Activated CD4-positive, alpha-beta T cell treated with anti-CD3 and anti-CD28 coated beads, Interleukin-2, amount 10 ng/mL, durations not matched to agents 7 days and 5 days (primary cell): ENCODE data around the gene PCGF3. TPM values are rescaled to one million over a fixed set of nuclear protein-coding genes. Genes with fewer than 3 reads are reported as not detected.

Experiments
- CTCF ChIA-PET: fragments of 350-600 bp; sonication (Branson Sonifier 250); formaldehyde crosslinking; loops from one replicate; lab custom pipeline; 2021; ENCODE audit warnings: antibody characterized with exemption; lab: Charles Lee
- POLR2A ChIA-PET: fragments of 350-600 bp; sonication (Branson Sonifier 250); formaldehyde crosslinking; loops from one replicate; lab custom pipeline; 2021; ENCODE audit warnings: antibody characterized with exemption; lab: Charles Lee
- DNase-seq: peaks from one replicate; pipeline ENCODE4 v3.0.0-alpha.2; 2020
- H3K27ac Mint-ChIP-seq: one replicate; pipeline ENCODE4 v1.8.0; 2021; ENCODE audit warnings: mild to moderate bottlenecking, moderate library complexity, mixed read lengths
- H3K27me3 Mint-ChIP-seq: one replicate; pipeline ENCODE4 v1.8.0; 2021; ENCODE audit warnings: mixed read lengths
- H3K36me3 Mint-ChIP-seq: one replicate; pipeline ENCODE4 v1.8.0; 2021; ENCODE audit warnings: low read depth, mixed read lengths
- H3K4me1 Mint-ChIP-seq: one replicate; pipeline ENCODE4 v1.8.0; 2021; ENCODE audit warnings: mixed read lengths
- H3K4me3 Mint-ChIP-seq: one replicate; pipeline ENCODE4 v1.8.0; 2021; ENCODE audit warnings: mild to moderate bottlenecking, moderate library complexity, mixed read lengths
- H3K9me3 Mint-ChIP-seq: one replicate; pipeline ENCODE4 v1.8.0; 2021; ENCODE audit warnings: mixed read lengths
- total RNA-seq, 2 experiments: library from RNA; stranded (reverse); gene quantifications; one replicate each; pipeline ENCODE4 v1.2.3, GENCODE V29; 2021

PCGF3 gene
- total RNA-seq, 2 experiments from 2014 or later, result 34.9 to 36.8 TPM

GRCh38 chr4:814312-814850, 108.7 kb downstream of the PCGF3 start:
- POLR2A ChIA-PET, result no interaction called here
- Mint-ChIP-seq H3K36me3 (no peaks in the 10 kb centered on the region), H3K27me3 (peaks cover 40% of the 10 kb centered on the region)

GRCh38 chr4:815464-816146, 110.0 kb downstream of the PCGF3 start:
- no peak overlapping the region for H3K27ac Mint-ChIP-seq
- no peak for DNase-seq
- no peak overlapping the region for H3K4me3 Mint-ChIP-seq
- H3K36me3 Mint-ChIP-seq, result no peaks in the 10 kb centered on the region
- H3K9me3 Mint-ChIP-seq, result no peaks in the 10 kb centered on the region
- POLR2A ChIA-PET, result no interaction called here
- peaks cover 40% of the 10 kb centered on the region for H3K27me3 Mint-ChIP-seq
- CTCF ChIA-PET, result interaction anchor here (0.7 to 1.0 kb wide), 3 partner anchors 13 to 720 kb away, joined by 3 to 4 read pairs (median 3); no protein-coding TSS in a partner anchor
- no peaks in the 10 kb centered on the region for H3K4me1 Mint-ChIP-seq

More at GRCh38 chr4:814312-814850, 108.7 kb downstream of the PCGF3 start:
- H3K4me1 Mint-ChIP-seq, result no peaks in the 10 kb centered on the region
- no peak overlapping the region for H3K27ac Mint-ChIP-seq
- no peak overlapping the region for H3K4me3 Mint-ChIP-seq
- H3K9me3 Mint-ChIP-seq, result no peaks in the 10 kb centered on the region
- DNase-seq, result no peak
- CTCF ChIA-PET, result no interaction called here

- Mint-ChIP-seq H3K27me3 (peaks cover 41% of the 10 kb centered on the region), H3K27ac (no peak overlapping the region), H3K4me1 (no peaks in the 10 kb centered on the region), H3K36me3 (no peaks in the 10 kb centered on the region), H3K4me3 (no peak overlapping the region), H3K9me3 (no peaks in the 10 kb centered on the region)
- ChIA-PET CTCF (no interaction called here), POLR2A (no interaction called here)
- DNase-seq, result no peak
These were observed 112.7 kb downstream of the PCGF3 start for GRCh38 chr4:818106-818921.

- H3K36me3 Mint-ChIP-seq, result no peaks in the 10 kb centered on the region
- no peaks in the 10 kb centered on the region for H3K4me1 Mint-ChIP-seq
- no peaks in the 10 kb centered on the region for H3K9me3 Mint-ChIP-seq
- no peak overlapping the region for H3K4me3 Mint-ChIP-seq
- POLR2A ChIA-PET, result no interaction called here
- peaks cover 37% of the 10 kb centered on the region for H3K27me3 Mint-ChIP-seq
- CTCF ChIA-PET, result no interaction called here
- H3K27ac Mint-ChIP-seq, result no peak overlapping the region
- no peak for DNase-seq
These were observed 114.0 kb downstream of the PCGF3 start for GRCh38 chr4:819401-820229.

Other genes with a start within 250 kb of the PCGF3 start
- 10 to 100 TPM; 32.7 to 33.4 TPM for gene ZNF721, start 206.7 kb upstream of the PCGF3 start, total RNA-seq
- 10 to 100 TPM; 61.9 to 69.5 TPM for gene PIGG, start 206.6 kb upstream of the PCGF3 start, total RNA-seq
- gene TMEM271, start 129.5 kb upstream of the PCGF3 start, total RNA-seq, result not detected
- 10 to 100 TPM; 15.9 to 18.7 TPM for gene PDE6B, start 80.3 kb upstream of the PCGF3 start, total RNA-seq
- 100 to 1,000 TPM; 162 to 183 TPM for gene ATP5ME, start 31.6 kb upstream of the PCGF3 start, total RNA-seq
- gene MYL5, start 31.3 kb upstream of the PCGF3 start, total RNA-seq, result 10 to 100 TPM; 17.8 to 19.0 TPM
- gene SLC49A3, start 16.7 kb upstream of the PCGF3 start, total RNA-seq, result under 1 TPM in 1 of 2 experiments, not detected in 1; 0.35 TPM
- gene CPLX1, start 120.3 kb downstream of the PCGF3 start, total RNA-seq, result under 1 TPM; 0.17 to 0.42 TPM
- gene GAK, start 226.5 kb downstream of the PCGF3 start, total RNA-seq, result 100 to 1,000 TPM; 133 to 148 TPM
- 10 to 100 TPM; 38.6 to 51.7 TPM for gene TMEM175, start 226.6 kb downstream of the PCGF3 start, total RNA-seq